Left lung (tissue), 10 donors: ENCODE data around the gene PECR. TPM values are rescaled to one million over a fixed set of nuclear protein-coding genes. Genes with fewer than 3 reads are reported as not detected.

Experiments used
- ATAC-seq: fragments of 200-7000 bp; cut with Tn5 transposase; one replicate; pipeline ENCODE4 v1.9.1; 2020; ENCODE audit warnings: moderate library complexity
- DNase-seq, 4 donors: peaks; one replicate each; pipeline ENCODE4 v3.0.0-alpha.2; 2013 to 2020
- H3K27ac ChIP-seq, 2 donors: fragments of 200-600 bp; sonication (generic) in 1 of 2; one replicate each; pipeline versions ENCODE4 v1.5.0 to v1.8.0; 2020 to 2021
- H3K27me3 ChIP-seq, 2 donors: fragments of 200-600 bp; sonication (generic) in 1 of 2; one replicate each; pipeline versions ENCODE4 v1.5.0 to v1.8.0; 2020 to 2021
- H3K36me3 ChIP-seq, 2 donors: fragments of 200-600 bp; sonication (generic) in 1 of 2; one replicate each; pipeline versions ENCODE4 v1.5.0 to v1.8.0; 2020 to 2021
- H3K4me1 ChIP-seq, 2 donors: fragments of 200-600 bp; one replicate each; pipeline ENCODE4 v1.8.0; 2021
- H3K4me3 ChIP-seq, 2 donors: fragments of 200-600 bp; sonication (generic) in 1 of 2; one replicate each; pipeline versions ENCODE4 v1.5.0 to v1.8.0; 2020 to 2021; ENCODE audit warnings: mild to moderate bottlenecking in 1 of 2
- H3K9me3 ChIP-seq, 2 donors: fragments of 200-600 bp; sonication (generic) in 1 of 2; one replicate each; pipeline versions ENCODE4 v1.5.0 to v1.8.0; 2020 to 2021
- CTCF ChIP-seq, 2 donors: fragments of 200-600 bp; sonication (generic) in 1 of 2; IDR thresholded peaks; one replicate each; pipeline versions ENCODE4 v1.5.0 to v1.8.0; 2021; ENCODE audit warnings: antibody characterized with exemption in 2 of 2
- intact Hi-C, 2 donors: fragments of 100-400 bp; cut with DNase I; formaldehyde crosslinking; loops; one replicate each; pipeline versions ENCODE4 v1.11.2 to v1.14.2; 2022
- polyA plus RNA-seq, 6 donors: library from polyadenylated mRNA; unstranded; fragments of 120-200 nt; gene quantifications; one replicate each; pipeline ENCODE4 v1.2.1, GENCODE V29; 2013; ENCODE audit not compliant: insufficient read length in 6 of 6
- total RNA-seq, 2 donors: library from RNA; stranded (reverse); fragmentation: NEBNext Ultra II Directional; extraction: Animal tissue kit (Norgen Biotek cat#: 25700); gene quantifications; one replicate each; pipeline ENCODE4 v1.2.1, GENCODE V29; 2021
- donor health status: DM: no; HTN: yes; CAD: no.
- donor health status: DM: no; HTN: no; CAD: no.

The PECR gene
- total and polyA plus RNA-seq, 8 donors = 9.8 to 17.3 (median 11.6) TPM

GRCh38 chr2:216072473-216072872, 9.1 kb downstream of the PECR start:
- ATAC-seq (no peak), DNase-seq (no peak)
- no peak overlapping the region for H3K27ac ChIP-seq
- no peaks in the 10 kb centered on the region for H3K9me3 ChIP-seq
- TF ChIP-seq CTCF (IDR thresholded peaks at IDR 0.05) = no peak
- no peaks in the 10 kb centered on the region for H3K36me3 ChIP-seq
- H3K4me1 ChIP-seq = peaks cover 0 to 3% of the 10 kb centered on the region in 2 donors
- H3K27me3 ChIP-seq = no peaks in the 10 kb centered on the region
- intact Hi-C loops = no loop called here
- no peak overlapping the region for H3K4me3 ChIP-seq

- ATAC-seq (peak; percentile 56), DNase-seq (no peak)
- peaks cover 0 to 3% of the 10 kb centered on the region in 2 donors for H3K4me1 ChIP-seq
- peaks cover 0 to under 1% of the 10 kb centered on the region in 2 donors for H3K36me3 ChIP-seq
- no peaks in the 10 kb centered on the region for H3K27me3 ChIP-seq
- intact Hi-C loops = no loop called here
- no peaks in the 10 kb centered on the region for H3K9me3 ChIP-seq
- H3K27ac ChIP-seq = no peak overlapping the region
- TF ChIP-seq CTCF (IDR thresholded peaks at IDR 0.05) = no peak
- no peak overlapping the region for H3K4me3 ChIP-seq
Measured at GRCh38 chr2:216071111-216071851, 10.3 kb downstream of the PECR start.

- TF ChIP-seq CTCF (IDR thresholded peaks at IDR 0.05) = no peak
- Histone ChIP-seq H3K27ac (no peak overlapping the region), H3K9me3 (no peaks in the 10 kb centered on the region), H3K4me1 (peaks cover 0 to 3% of the 10 kb centered on the region in 2 donors), H3K27me3 (no peaks in the 10 kb centered on the region), H3K36me3 (peaks cover 0 to 11% of the 10 kb centered on the region in 2 donors), H3K4me3 (no peak overlapping the region)
- ATAC-seq = no peak
- intact Hi-C loops = no loop called here
- DNase-seq = no peak
Measured at GRCh38 chr2:216070195-216070594, 11.4 kb downstream of the PECR start.

GRCh38 chr2:216069028-216069427, 12.6 kb downstream of the PECR start:
- Histone ChIP-seq H3K36me3 (peaks cover 0 to 23% of the 10 kb centered on the region in 2 donors), H3K9me3 (no peaks in the 10 kb centered on the region), H3K4me3 (no peak overlapping the region), H3K27me3 (no peaks in the 10 kb centered on the region), H3K27ac (no peak overlapping the region), H3K4me1 (peaks cover 0 to 3% of the 10 kb centered on the region in 2 donors)
- intact Hi-C loops = no loop called here
- TF ChIP-seq CTCF (IDR thresholded peaks at IDR 0.05) = no peak
- DNase-seq (no peak), ATAC-seq (no peak)

GRCh38 chr2:216066230-216066629, 15.4 kb downstream of the PECR start:
- H3K9me3 ChIP-seq = no peaks in the 10 kb centered on the region
- no peak overlapping the region for H3K27ac ChIP-seq
- intact Hi-C loops = no loop called here
- TF ChIP-seq CTCF (IDR thresholded peaks at IDR 0.05) = no peak
- no peak for DNase-seq
- H3K4me3 ChIP-seq = no peak overlapping the region
- peaks cover 0 to 36% of the 10 kb centered on the region in 2 donors for H3K36me3 ChIP-seq
- H3K4me1 ChIP-seq = no peaks in the 10 kb centered on the region
- H3K27me3 ChIP-seq = no peaks in the 10 kb centered on the region
- no peak for ATAC-seq
